Glutamatergic neuron (in vitro differentiated cells): ENCODE results near the gene CKAP2L. TPM values are rescaled to one million over a fixed set of nuclear protein-coding genes. Genes with fewer than 3 reads are reported as not detected.
A peak's percentile ranks its signal among the peaks of the same experiment; 100 is the strongest.

Source experiments
- DNase-seq: peaks from one replicate; pipeline ENCODE4 v3.0.0; 2022
- H3K27ac Mint-ChIP-seq: one replicate; pipeline ENCODE4 v1.8.0; 2020; ENCODE audit warnings: mild to moderate bottlenecking, mixed read lengths, inconsistent platforms; ENCODE audit not compliant: unreplicated experiment
- H3K27me3 Mint-ChIP-seq: one replicate; pipeline ENCODE4 v1.8.0; 2020; ENCODE audit warnings: mild to moderate bottlenecking, moderate library complexity, mixed read lengths, inconsistent platforms; ENCODE audit not compliant: unreplicated experiment
- H3K36me3 Mint-ChIP-seq: one replicate; pipeline ENCODE4 v1.8.0; 2020; ENCODE audit warnings: mild to moderate bottlenecking, mixed read lengths, inconsistent platforms; ENCODE audit not compliant: unreplicated experiment
- H3K4me1 Mint-ChIP-seq: one replicate; pipeline ENCODE4 v1.8.0; 2020; ENCODE audit warnings: mild to moderate bottlenecking, low read depth, mixed read lengths, inconsistent platforms; ENCODE audit not compliant: unreplicated experiment
- H3K4me3 Mint-ChIP-seq: one replicate; pipeline ENCODE4 v1.8.0; 2020; ENCODE audit warnings: mild to moderate bottlenecking, mixed read lengths, inconsistent platforms; ENCODE audit not compliant: unreplicated experiment
- H3K9me3 Mint-ChIP-seq: one replicate; pipeline ENCODE4 v1.8.0; 2020; ENCODE audit warnings: mild to moderate bottlenecking, moderate library complexity, mixed read lengths, inconsistent platforms; ENCODE audit not compliant: unreplicated experiment
- CTCF ChIP-seq: fragments of 200-600 bp; sonication (generic); IDR thresholded peaks from one replicate; pipeline ENCODE4 v1.5.0; 2021; ENCODE audit not compliant: partially characterized antibody, unreplicated experiment
- long read RNA-seq: library from polyadenylated mRNA; unstranded; transcript quantifications from one replicate; pipeline ENCODE4 v2.0.0, GENCODE V29; 2020; ENCODE audit not compliant: unreplicated experiment
- total RNA-seq: library from RNA; stranded (reverse); fragmentation: NEBNext Ultra II Directional; extraction: Animal tissue kit (Norgen Biotek cat#: 25700); gene quantifications from one replicate; pipeline ENCODE4 v1.2.1, GENCODE V29; 2021; ENCODE audit not compliant: unreplicated experiment

The CKAP2L gene
- total RNA-seq: 3.3 TPM
- long read RNA-seq, partial matches to known transcripts: 1 of 1 reads
- long read RNA-seq, other reads (novel, unspliced or antisense): 0 of 1 reads

- DNase-seq: peak; percentile 95
- no peaks in the 10 kb centered on the region for H3K9me3 Mint-ChIP-seq
- no peak for TF ChIP-seq CTCF
- H3K27me3 Mint-ChIP-seq: no peaks in the 10 kb centered on the region
- H3K4me3 Mint-ChIP-seq: peak within 1 kb of the TSS; percentile 99
- H3K36me3 Mint-ChIP-seq: no peaks in the 10 kb centered on the region
- H3K27ac Mint-ChIP-seq: peak within 1 kb of the TSS; percentile 31
- H3K4me1 Mint-ChIP-seq: no peaks in the 10 kb centered on the region
Observed at GRCh38 chr2:112764071-112765044, at the start of gene CKAP2L. Gene CKAP2L (minus strand): TSS chr2:112764609. CDS start chr2:112764598, 11 bp downstream.

- DNase-seq: no peak
- Mint-ChIP-seq H3K9me3 (no peaks in the 10 kb centered on the region), H3K4me1 (peaks cover 4% of the 10 kb centered on the region), H3K4me3 (no peak overlapping the region), H3K27ac (no peak overlapping the region), H3K36me3 (no peaks in the 10 kb centered on the region), H3K27me3 (no peaks in the 10 kb centered on the region)
- no peak for TF ChIP-seq CTCF
Observed at GRCh38 chr2:112813280-112813966, 49.0 kb upstream of the CKAP2L start.

- TF ChIP-seq CTCF: no peak
- no peak overlapping the region for H3K27ac Mint-ChIP-seq
Observed at GRCh38 chr2:112812318-112813267, 48.2 kb upstream of the CKAP2L start.

GRCh38 chr2:112811841-112812306, 47.5 kb upstream of the CKAP2L start:
- H3K4me1 Mint-ChIP-seq: peaks cover 4% of the 10 kb centered on the region
- no peak for DNase-seq
- H3K27ac Mint-ChIP-seq: no peak overlapping the region
- H3K4me3 Mint-ChIP-seq: no peak overlapping the region
- no peak for TF ChIP-seq CTCF
- no peaks in the 10 kb centered on the region for H3K36me3 Mint-ChIP-seq
- H3K27me3 Mint-ChIP-seq: no peaks in the 10 kb centered on the region
- H3K9me3 Mint-ChIP-seq: no peaks in the 10 kb centered on the region

More at GRCh38 chr2:112812318-112813267, 48.2 kb upstream of the CKAP2L start:
- H3K4me1 Mint-ChIP-seq: peaks cover 4% of the 10 kb centered on the region
- no peaks in the 10 kb centered on the region for H3K9me3 Mint-ChIP-seq
- H3K4me3 Mint-ChIP-seq: no peak overlapping the region
- no peak for DNase-seq
- no peaks in the 10 kb centered on the region for H3K36me3 Mint-ChIP-seq
- no peaks in the 10 kb centered on the region for H3K27me3 Mint-ChIP-seq
